HuH-7 (cell line): ENCODE measurements around the gene CERS6.
"Not testable (repeated sequence)": the region's sequence is repeated elsewhere in the genome, so short reads cannot be mapped to it uniquely, and the experiment has no call there.

ENCODE experiments used
- DNase-seq: peaks from one replicate; pipeline ENCODE4 v3.0.0; 2011; ENCODE audit warnings: low spot score

The CERS6 gene

GRCh38 chr2:168773719-168774521 lies 317.8 kb downstream of the CERS6 start:
- peak; percentile 45 for DNase-seq

DNA sequence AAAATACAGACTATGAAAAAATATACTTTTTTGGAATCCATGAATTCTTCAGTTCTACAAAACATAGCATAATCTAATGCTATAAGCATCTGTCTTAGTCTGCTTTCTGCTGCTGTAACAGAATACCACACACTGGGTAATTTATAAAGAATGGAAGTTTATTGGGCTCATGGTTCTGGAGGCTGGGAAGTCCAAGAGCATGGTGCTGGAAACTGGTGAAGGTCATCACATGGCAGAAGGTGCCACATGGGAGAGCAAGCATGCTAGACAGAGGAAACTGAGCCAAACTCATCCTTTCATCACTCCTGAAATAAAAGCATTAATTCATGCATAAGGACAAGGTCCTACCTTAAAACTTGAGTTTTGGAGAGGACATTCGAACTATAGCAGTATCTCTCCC lies 319.8 kb downstream of the CERS6 start:
- no peak for DNase-seq

GRCh38 chr2:168780669-168781071 lies 324.6 kb downstream of the CERS6 start:
- DNase-seq = no peak

DNA sequence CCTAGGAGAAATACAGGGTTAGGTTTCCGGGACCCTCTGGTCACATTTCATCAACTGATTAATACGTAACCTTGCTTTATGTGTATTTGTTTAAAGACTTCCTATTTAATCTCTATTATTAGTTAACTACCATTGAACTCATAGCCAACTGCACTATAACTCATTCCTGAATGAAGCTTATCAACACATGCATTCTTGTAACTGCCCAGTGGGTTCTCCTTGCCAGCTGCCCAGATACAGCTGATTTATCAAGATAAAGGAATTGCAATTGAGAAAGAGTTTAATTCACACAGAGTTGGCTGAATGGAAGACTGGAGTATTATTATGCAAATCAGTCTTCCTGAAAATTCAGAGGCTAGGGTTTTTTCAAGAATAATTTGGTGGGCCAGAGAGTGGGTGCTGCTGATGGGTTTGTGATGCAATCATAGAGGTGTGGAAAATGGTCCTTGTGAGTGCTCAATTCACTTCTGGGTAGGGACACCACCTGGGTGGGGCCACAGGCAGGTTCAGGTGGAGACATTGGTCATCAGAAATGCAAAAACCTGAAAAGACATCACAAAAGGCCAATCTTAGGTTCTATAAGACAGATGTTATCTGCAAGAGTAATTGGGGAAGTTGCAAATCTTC lies 325.2 kb downstream of the CERS6 start:
- DNase-seq = no peak

DNA sequence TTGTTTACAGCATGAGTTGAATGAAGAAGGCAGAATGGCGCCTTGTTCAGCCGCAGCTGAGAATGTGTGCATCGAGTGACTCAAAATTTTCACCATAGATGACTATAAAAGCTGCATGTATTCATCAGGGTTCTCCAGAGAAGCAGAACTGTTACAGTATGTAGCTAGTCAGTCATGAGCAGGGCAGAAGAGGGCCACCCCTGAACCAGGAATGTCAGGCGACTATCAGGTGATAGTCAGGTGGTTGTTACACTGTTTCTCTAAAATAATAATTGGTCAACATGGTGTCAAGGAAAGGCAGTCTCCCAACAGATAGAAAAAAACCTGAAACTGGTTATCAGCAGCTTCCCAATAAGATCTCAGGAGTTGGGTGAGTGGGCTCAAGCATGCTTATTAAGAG lies 326.2 kb downstream of the CERS6 start:
- DNase-seq = no peak

- no peak for DNase-seq
These were observed 328.9 kb downstream of the CERS6 start for GRCh38 chr2:168784993-168785392.

GRCh38 chr2:168787098-168787781 lies 331.2 kb downstream of the CERS6 start:
- no peak for DNase-seq

DNA sequence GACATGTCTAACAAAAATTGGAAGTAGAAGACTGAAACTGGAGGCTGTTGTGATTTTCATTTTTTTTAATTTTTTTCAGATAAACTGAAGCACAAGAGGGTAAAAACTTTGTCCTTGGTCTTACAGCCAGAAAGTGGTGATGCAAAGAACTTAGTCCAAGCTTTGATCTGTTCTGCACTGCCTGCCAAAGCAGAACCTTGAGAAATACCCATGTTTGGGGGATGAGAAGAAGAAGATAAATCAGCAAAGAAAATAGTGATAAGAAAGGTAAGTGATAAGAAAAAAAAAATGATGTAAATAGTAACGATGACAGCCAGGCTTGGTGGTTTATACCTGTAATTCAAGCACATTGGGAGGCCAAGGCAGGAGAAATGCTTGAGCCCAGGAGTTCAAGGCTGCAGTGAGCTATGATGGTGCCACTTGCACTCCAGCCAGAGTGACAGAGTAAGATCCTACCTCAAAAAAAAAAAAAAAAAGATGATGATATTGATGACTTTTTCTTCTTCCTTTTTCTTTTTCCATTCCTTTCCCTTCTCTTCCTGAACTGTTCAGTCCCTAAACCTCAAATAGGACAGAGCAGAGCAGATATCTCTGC lies 331.8 kb downstream of the CERS6 start:
- no peak for DNase-seq

- DNase-seq = no peak
These were observed 333.7 kb downstream of the CERS6 start for GRCh38 chr2:168789776-168790175.

- DNase-seq = no peak
These were observed 334.3 kb downstream of the CERS6 start for GRCh38 chr2:168790226-168790902.

GRCh38 chr2:168791140-168791539 lies 335.1 kb downstream of the CERS6 start:
- DNase-seq = not testable (repeated sequence)

- no peak for DNase-seq
These were observed 337.5 kb downstream of the CERS6 start for GRCh38 chr2:168793596-168793995.

GRCh38 chr2:168794968-168795367 lies 338.9 kb downstream of the CERS6 start:
- DNase-seq = no peak

GRCh38 chr2:168796090-168796577 lies 340.1 kb downstream of the CERS6 start:
- no peak for DNase-seq

DNA sequence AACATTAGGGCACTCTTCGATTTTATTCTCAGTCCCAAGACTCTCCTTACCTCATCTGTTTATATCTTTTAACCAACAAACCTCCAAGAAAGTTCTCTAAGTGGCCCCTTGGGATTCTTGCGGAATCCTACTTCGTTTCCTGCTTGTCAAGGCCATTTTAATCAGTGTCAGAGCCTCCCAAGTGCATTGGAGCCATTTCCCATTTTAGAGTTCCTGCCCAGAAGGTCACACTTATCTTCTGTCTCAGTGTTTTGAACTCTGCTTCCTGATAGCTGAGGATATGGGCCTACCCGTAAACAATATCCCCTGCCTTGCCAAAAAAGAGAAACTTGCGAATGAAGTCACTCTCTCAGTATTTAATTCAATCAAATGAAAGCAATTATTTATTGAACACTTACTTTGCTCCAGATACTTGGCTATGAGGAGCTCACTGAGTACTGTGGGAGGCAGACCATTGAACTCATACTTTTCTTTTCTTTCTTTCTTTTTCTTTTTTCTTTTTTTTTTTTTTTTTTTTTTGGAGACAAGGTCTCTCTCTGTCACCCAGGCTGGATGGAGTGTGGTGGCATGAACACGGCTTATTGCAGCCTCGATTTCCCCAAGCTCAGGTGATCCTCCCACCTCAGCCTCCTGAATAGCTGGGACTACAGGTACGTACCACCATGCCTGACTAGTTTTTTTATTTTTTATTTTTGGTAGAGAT lies 340.7 kb downstream of the CERS6 start:
- DNase-seq = no peak

DNA sequence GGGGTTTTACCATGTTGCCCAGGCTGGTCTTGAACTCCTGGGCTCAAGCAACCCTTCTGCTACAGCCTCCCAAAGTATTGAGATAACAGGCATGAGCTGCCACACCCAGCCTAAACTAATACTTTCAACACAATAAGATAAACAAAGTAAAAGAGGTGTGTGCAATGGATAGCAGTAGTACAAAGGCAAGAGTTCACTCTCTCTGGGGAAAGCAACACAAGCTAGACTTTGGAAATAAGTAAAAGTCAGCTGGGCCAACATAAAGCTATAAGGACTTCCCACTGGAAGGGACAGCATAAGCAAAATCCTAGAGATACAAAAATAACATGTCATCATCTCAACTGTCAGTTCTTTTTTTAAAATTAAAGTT lies 341.2 kb downstream of the CERS6 start:
- no peak for DNase-seq

GRCh38 chr2:168798076-168798887 lies 342.2 kb downstream of the CERS6 start:
- DNase-seq = no peak

DNA sequence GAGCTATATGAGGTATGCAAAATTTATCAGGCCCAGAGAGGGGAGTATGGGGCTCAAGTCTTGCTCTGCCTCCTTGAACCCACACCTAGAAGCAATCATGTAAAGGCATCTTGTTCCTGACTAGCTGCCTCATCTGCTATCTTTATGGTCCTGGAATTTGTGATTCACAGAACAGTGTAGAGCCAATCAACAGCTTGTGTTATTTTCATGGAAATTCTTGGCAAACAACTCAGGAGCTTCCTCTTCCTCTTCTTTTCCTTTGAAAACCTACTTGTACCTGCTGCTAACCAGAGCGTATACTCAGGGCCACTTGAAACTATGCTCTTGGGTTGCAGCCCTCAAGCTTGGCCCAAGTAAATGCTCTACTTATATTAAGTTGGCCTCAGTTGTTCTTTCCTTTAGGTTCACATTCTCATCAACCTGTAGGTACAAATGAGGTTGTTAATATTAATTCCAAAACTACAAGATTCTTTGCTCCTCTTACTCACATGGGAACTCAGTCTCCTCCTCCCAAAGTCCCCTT lies 342.9 kb downstream of the CERS6 start:
- DNase-seq = no peak

DNA sequence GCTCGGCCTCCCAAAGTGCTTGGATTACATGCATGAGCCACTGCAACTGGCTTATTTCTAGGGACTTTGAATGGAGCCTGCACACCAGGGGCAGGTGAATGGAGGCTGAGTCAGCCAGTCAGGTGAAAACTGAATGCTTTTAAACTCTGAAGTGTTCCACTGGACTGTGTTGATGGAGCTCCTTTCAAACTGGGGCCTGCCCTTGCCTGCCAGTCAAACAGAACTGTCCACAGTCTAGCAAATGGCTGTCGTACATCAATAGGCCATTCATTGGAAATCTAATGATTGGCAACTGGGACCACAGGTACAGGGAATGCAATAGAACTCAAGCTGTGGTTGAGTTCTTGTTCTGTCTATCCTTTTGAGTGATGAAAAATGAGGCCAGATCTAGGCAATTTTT lies 345.4 kb downstream of the CERS6 start:
- DNase-seq = no peak
